Sigmoid colon (tissue), 4 donors: Measurements from ENCODE around the gene TNNI2.

Source experiments
- CTCF ChIP-seq, 4 experiments: fragments of 450-650 bp in 3 of 4; fragments of 200-600 bp in 1 of 4; IDR thresholded peaks; one replicate each; pipeline ENCODE4 v1.5.1; 2016 to 2019; ENCODE audit warnings: antibody characterized with exemption in 4 of 4, mild to moderate bottlenecking in 3 of 4, moderate library complexity in 2 of 4
- POLR2AphosphoS5 ChIP-seq, 4 donors: sonication (generic); formaldehyde crosslinking; IDR thresholded peaks; one replicate each; pipeline ENCODE4 v1.6.1; 2017; ENCODE audit warnings: antibody characterized with exemption in 4 of 4

GRCh38 chr11:1803246-1803645 is 35.5 kb upstream of the TNNI2 start:
- TF ChIP-seq CTCF (IDR thresholded peaks at IDR 0.05) (no peak), POLR2AphosphoS5 (IDR thresholded peaks at IDR 0.05) (no peak)
